CD4-positive, alpha-beta T cell treated with Interleukin-12 subunit alpha and Interleukin-12 subunit beta, for 1 hour (primary cell): ENCODE data around the gene ABHD17B.

Source experiments
- DNase-seq: peaks from one replicate; pipeline ENCODE4 v3.0.0-alpha.2; 2020

Gene ABHD17B

GRCh38 chr9:71816916-71817451, 94.0 kb downstream of the ABHD17B start:
- no peak for DNase-seq
